ENCODE results near the gene ALG10.

- TF ChIP-seq CTCF (IDR thresholded peaks at IDR 0.05) (peak; percentile 36 to 52 (median 51)), POLR2AphosphoS5 (IDR thresholded peaks at IDR 0.05; ENCODE audit: insufficient read depth in 1 of 2, low read depth in 1 of 2) (peak; percentile 69 to 73)
Observed at GRCh38 chr12:34022079-34022830, at the start of gene ALG10.

Measured in vagina (tissue), 2 donors.